Gastrocnemius medialis (tissue), 4 donors: Measurements from ENCODE around the gene SNX1. TPM values are rescaled to one million over a fixed set of nuclear protein-coding genes. Genes with fewer than 3 reads are reported as not detected.

Source experiments
- ATAC-seq, 2 donors: fragments of 150-250 bp; one replicate each; pipeline ENCODE4 v1.9.1; 2016
- DNase-seq, 2 donors: peaks; one replicate each; pipeline ENCODE4 v3.0.0-alpha.2; 2019
- H3K27ac ChIP-seq, 4 donors: fragments of 200-600 bp; sonication (generic); 1 replicate in 1 of 4; 2 replicates in 3 of 4; pipeline ENCODE4 v1.5.1; 2016 to 2018; ENCODE audit warnings: mild to moderate bottlenecking in 2 of 4, moderate library complexity in 1 of 4
- H3K27me3 ChIP-seq, 3 donors: fragments of 200-600 bp; sonication (generic) in 2 of 3; 1 replicate in 1 of 3; 2 replicates in 2 of 3; pipeline versions ENCODE4 v1.5.1 to v1.6.0; 2016 to 2019; ENCODE audit warnings: mild to moderate bottlenecking in 1 of 3, moderate library complexity in 1 of 3
- H3K36me3 ChIP-seq, 2 donors: fragments of 200-600 bp; sonication (generic) in 1 of 2; one replicate each; pipeline ENCODE4 v1.5.1; 2017 to 2018
- H3K4me1 ChIP-seq, 2 donors: fragments of 200-600 bp; sonication (generic) in 1 of 2; one replicate each; pipeline ENCODE4 v1.5.1; 2016 to 2017; ENCODE audit warnings: mild to moderate bottlenecking in 2 of 2
- H3K4me3 ChIP-seq, 4 donors: fragments of 200-600 bp; sonication (generic) in 3 of 4; 1 replicate in 1 of 4; 2 replicates in 3 of 4; pipeline ENCODE4 v1.5.1; 2016 to 2019; ENCODE audit warnings: mild to moderate bottlenecking in 2 of 4
- H3K9me3 ChIP-seq, 3 donors: fragments of 200-600 bp; sonication (generic) in 2 of 3; 1 replicate in 1 of 3; 2 replicates in 2 of 3; pipeline ENCODE4 v1.5.1; 2016 to 2019
- POLR2A ChIP-seq, 2 donors: fragments of 450-650 bp; IDR thresholded peaks; one replicate each; pipeline ENCODE4 v1.6.1; 2017; ENCODE audit warnings: antibody characterized with exemption in 2 of 2, mild to moderate bottlenecking in 2 of 2, moderate library complexity in 2 of 2
- in situ Hi-C, 4 donors: fragments of 200-750 bp; cut with MboI; loops; one replicate each; pipeline versions ENCODE4 v1.15.0 to v1.8.0; 2017; ENCODE audit warnings: low sequenced_read_pairs in 4 of 4
- intact Hi-C: fragments of 100-400 bp; cut with DNase I; formaldehyde crosslinking; loops from one replicate; pipeline ENCODE4 v1.15.1; 2023; ENCODE audit warnings: low total_unique reads
- total RNA-seq, 4 donors: library from RNA; depleted of rRNA; stranded (reverse); fragments of >200 nt; gene quantifications; one replicate each; pipeline versions ENCODE4 v1.1.0 to v1.2.3, GENCODE V29; 2016
- TF ChIP-seq, protein P1 (sequence below), 5 experiments: fragments of 450-650 bp in 3 of 5; fragments of 200-600 bp in 2 of 5; sonication (generic) in 2 of 5; IDR thresholded peaks in 4 of 5; conservative IDR thresholded peaks in 1 of 5; 1 replicate in 4 of 5; 2 replicates in 1 of 5; pipeline ENCODE4 v1.5.1; 2016 to 2019; ENCODE audit warnings: antibody characterized with exemption in 5 of 5, mild to moderate bottlenecking in 3 of 5, moderate library complexity in 3 of 5

SNX1 gene
- total RNA-seq, 4 donors from 2014 or later = 26.7 to 39.3 (median 34.1) TPM

DNA sequence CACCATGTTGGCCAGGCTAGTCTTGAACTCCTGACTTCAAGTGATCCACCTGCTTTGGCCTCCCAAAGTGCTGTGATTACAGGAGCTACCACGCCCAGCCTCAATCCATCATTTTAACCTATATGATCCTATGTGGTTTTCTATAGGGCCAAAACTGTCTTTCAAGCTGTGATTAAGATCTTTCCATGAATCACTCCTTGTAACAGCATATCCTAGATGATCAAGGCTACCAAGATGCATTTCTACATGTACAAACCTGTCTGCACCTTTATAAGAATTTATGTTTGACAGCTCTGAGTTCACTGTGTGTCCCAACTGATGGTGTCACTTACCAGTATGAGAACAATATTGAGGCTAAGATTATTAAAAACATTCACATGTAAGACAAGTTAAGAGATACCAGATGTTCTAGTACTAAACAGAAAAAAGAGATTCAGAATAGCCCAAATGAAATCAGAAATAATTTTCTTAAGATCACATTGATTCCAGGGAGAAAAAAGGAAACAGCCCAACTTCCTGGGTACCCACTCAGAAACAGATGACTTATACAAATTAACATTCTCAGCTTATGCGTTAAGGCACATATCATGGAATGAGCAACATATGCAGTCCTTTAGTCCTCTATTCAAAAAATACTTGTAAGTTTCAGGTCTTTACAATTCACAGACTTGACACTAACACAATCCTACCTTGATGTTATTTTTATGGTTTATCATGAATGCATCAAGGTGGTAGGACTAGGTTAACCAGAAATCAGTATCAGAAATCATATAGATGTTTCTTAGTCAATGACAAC lies 91.8 kb downstream of the SNX1 start:
- no peak for ATAC-seq
- in situ Hi-C loops = no loop called here
- H3K4me3 ChIP-seq = no peak overlapping the region
- TF ChIP-seq, protein P1, sequence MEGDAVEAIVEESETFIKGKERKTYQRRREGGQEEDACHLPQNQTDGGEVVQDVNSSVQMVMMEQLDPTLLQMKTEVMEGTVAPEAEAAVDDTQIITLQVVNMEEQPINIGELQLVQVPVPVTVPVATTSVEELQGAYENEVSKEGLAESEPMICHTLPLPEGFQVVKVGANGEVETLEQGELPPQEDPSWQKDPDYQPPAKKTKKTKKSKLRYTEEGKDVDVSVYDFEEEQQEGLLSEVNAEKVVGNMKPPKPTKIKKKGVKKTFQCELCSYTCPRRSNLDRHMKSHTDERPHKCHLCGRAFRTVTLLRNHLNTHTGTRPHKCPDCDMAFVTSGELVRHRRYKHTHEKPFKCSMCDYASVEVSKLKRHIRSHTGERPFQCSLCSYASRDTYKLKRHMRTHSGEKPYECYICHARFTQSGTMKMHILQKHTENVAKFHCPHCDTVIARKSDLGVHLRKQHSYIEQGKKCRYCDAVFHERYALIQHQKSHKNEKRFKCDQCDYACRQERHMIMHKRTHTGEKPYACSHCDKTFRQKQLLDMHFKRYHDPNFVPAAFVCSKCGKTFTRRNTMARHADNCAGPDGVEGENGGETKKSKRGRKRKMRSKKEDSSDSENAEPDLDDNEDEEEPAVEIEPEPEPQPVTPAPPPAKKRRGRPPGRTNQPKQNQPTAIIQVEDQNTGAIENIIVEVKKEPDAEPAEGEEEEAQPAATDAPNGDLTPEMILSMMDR (IDR thresholded peaks at IDR 0.05 in 4 of 5, conservative IDR thresholded peaks at IDR 0.05 in 1 of 5) = no peak
- TF ChIP-seq POLR2A (IDR thresholded peaks at IDR 0.05) = no peak
- no peak overlapping the region for H3K27ac ChIP-seq
- no peaks in the 10 kb centered on the region for H3K9me3 ChIP-seq
- no peaks in the 10 kb centered on the region for H3K36me3 ChIP-seq
- intact Hi-C loops = no loop called here
- no peaks in the 10 kb centered on the region for H3K27me3 ChIP-seq
- no peaks in the 10 kb centered on the region for H3K4me1 ChIP-seq
- DNase-seq = no peak

Other genes with a start within 250 kb of the SNX1 start
- gene DAPK2, start 49.5 kb upstream of the SNX1 start, total RNA-seq = 10 to 100 TPM; 28.5 to 70.8 (median 52.7) TPM
- 10 to 100 TPM; 26.6 to 65.2 (median 55.1) TPM for gene CIAO2A, start 2.1 kb upstream of the SNX1 start, total RNA-seq
- gene SNX22, start 55.7 kb downstream of the SNX1 start, total RNA-seq = under 1 TPM in 2 of 4 donors, not detected in 2; 0.09 to 0.87 TPM
- 10 to 100 TPM; 26.8 to 78.5 (median 40.2) TPM for gene PPIB, start 67.0 kb downstream of the SNX1 start, total RNA-seq